Measurements from ENCODE around the gene TNXB.
"Not testable (repeated sequence)": the region's sequence is repeated elsewhere in the genome, so short reads cannot be mapped to it uniquely, and the experiment has no call there.

GRCh38 chr6:32041385-32041784 lies 67.8 kb downstream of the TNXB start:
- not testable (repeated sequence) for TF ChIP-seq CTCF (conservative IDR thresholded peaks at IDR 0.05; ENCODE audit: low read depth, low read length); EZH2 (IDR thresholded peaks at IDR 0.05; ENCODE audit: borderline replicate concordance, low read depth, low read length, poor library complexity, severe bottlenecking)
